Stimulated activated CD4-positive, alpha-beta T cell treated with anti-CD3 and anti-CD28 coated beads, Interleukin-12 subunit alpha, Interleukin-12 subunit beta, amount 100 ng/mL, for 24 hours (primary cell): Measurements from ENCODE around the gene PDE7B.
"Not testable (repeated sequence)": the region's sequence is repeated elsewhere in the genome, so short reads cannot be mapped to it uniquely, and the experiment has no call there.

Source experiments
- DNase-seq, 2 experiments: peaks; one replicate each; pipeline ENCODE4 v3.0.0-alpha.2; 2020; ENCODE audit warnings: low read depth in 2 of 2

Gene PDE7B

DNA sequence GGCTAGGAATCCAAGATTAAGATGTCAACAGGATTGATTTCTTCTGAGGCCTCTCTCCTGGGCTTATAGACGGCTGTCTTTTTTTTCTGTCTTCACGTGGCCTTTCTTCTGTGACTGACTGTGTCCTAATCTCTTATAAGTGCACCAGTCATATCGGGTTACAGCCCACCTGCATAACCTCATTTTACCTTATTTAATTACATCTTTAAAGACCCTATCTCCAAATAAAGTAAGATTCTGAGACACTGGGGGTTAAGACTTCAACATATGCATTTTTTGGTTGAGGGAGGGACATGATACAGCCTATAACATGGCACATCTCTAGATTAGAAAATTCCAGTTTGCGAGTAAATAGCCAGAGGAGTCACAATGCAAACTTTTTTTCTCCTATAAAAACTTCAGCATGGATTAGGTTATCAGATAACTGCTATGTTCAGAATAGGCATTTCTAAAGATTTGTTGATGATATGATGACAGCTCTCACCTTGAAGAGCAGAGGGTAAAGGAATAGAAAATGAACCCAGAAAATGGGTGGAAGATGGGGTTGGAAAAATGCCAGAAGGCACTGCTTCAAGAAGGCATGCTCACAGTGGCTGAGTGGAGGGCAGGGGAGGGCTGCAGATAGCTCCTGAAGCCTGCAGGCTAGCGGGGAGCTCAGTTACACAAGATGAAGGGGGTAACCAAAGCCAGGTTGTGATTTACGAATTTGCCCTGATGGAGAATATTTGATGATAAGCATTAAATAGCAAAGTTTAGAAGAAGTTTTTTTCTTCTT lies 8.7 kb upstream of the PDE7B start:
- no peak for DNase-seq

DNA sequence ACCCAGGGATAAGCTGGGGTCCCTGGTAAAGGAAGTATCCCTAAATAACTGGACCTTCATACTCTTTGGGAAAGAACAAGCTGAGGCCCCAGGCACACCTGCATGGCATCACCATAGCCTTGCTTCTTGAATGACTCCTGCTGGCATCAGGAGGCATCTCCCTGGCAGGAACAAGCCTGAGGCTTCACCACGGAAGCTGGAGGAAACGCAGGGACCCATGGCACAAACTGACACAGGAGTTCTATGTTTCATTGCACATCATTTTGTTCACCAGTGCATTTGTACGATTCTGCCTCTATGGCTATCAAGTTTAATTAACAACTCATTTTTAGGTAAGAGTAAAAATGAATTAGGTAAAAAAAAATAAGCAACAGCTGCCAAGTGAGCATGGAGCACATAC lies 619 bp upstream of the PDE7B start:
- DNase-seq = no peak

DNA sequence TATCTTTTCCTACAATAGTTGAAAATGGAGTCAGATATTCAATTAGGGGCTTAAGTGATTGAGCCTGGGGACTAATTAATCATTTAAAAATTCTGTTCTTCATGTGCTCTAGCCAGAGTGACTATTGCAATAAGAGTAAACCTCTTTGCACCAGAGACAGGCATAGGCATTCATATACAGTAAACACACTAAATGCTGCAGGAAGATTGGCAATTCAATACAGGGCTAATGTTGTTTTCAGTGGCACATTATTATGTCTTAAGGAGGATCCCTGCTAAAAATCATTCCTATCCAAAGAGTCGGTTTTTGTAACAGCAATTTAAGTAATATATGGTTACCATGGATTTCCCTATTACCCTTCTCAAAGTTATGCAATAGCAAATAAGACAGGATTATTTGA lies 1.2 kb downstream of the PDE7B start:
- DNase-seq = no peak

DNA sequence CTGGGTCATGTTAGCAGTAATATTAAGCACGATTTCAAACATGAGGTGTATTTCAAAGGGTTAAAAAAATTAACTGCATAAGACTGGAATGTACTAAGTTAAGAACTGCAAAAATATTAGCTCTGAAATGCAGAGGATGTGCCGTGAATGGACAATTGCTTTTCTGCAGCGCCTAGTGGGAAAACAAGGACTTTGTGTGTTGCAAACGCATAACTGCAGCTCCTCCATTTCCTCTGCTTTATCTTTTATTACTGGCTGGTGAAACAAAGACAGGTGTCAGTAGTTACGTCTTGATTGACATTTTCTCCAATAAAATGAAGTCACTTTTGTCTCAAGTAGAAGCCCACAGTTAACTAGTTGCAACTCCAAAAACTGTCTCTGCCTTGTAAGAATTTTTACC lies 1.7 kb downstream of the PDE7B start:
- DNase-seq = no peak

DNA sequence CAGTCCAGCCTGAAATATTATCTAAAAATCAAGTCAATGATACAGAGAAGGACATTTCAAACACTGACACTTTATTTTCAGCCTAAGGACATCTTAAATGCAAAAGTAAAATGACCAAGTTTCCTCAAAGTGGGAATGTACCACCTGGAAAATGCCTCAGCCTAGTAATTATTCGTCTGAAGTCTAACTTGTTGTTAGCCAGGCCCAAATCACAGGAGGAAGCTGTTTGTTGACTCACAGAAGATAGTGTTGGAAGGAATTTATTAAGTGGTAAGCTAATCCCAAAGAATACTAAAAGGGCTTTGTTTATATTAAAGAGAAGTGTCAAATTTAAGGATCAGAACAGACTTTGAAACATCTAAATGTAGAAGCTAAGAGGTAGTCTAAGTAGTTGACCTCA lies 2.5 kb downstream of the PDE7B start:
- no peak for DNase-seq

DNA sequence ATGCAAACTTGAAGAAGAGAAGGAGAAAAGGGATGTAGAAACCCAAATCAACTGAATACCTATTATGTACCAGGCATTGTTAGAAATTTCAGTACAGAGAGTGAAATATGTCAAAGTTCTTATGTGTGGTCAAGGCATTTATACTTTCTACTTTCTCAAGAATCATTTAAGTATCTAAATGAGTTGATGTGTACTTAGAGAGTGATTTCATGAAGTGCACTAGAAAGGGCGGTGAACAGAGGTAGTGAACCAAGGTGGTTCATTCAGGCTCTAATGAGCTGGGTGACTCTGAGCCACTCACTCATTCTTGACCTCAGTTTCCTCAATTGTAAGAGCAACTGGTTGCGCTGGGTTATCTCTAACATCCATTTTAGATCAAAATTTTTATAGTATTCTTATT lies 3.3 kb downstream of the PDE7B start:
- no peak for DNase-seq

DNA sequence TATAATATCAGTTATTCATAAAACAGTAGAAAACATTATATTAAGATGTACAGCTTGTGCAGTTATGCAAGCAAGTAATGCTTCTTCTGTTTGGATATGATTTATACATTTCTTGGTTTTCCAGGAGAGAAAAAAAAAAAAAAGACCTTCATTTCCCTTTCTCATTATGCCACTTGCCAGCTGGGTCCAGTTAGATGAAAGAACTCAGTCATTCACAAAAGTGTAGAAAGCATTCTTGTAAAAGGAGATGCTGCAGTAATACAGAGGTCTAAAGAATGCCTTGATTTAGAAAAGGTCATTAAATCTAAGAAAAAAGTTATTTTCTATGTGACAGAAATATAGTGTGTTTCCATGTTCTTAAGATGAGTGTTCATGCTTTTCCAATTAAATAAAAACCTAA lies 7.4 kb downstream of the PDE7B start:
- no peak for DNase-seq

DNA sequence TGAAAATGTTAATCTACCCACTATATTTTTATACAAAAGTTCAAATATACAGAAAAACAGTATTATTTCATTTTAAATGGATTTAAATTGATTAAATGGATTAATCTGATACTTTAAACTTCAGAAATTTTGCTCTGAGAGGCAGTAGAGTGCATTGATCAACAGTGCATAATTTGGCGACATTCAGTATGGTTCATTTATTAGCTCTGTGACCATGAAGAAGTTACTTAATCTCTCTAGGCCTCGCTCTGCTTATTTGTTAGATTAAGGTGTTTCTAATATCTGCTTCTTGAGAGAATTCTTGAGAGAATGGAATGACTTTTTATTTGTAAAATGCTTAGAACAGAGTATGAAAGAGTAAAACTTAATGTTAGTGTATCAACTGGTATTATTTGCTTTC lies 8.9 kb downstream of the PDE7B start:
- no peak for DNase-seq

DNA sequence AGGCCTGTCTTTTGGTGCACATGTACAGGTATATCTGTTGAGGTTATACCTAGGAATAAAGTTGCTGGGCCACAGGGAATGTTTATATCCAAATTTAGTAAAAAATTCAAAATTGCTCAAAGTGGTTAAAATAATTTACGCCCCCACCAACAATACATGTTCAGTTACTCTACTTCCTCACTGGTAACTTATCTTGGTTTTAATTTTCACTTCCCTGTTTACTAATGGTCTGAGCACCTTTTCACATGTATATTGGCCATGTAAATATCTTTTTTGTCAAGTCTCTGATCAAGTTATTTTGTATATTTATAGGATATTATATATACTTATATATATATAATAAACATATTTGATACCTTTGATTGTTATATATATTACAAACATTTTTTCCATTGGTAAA lies 9.7 kb downstream of the PDE7B start:
- no peak for DNase-seq

DNA sequence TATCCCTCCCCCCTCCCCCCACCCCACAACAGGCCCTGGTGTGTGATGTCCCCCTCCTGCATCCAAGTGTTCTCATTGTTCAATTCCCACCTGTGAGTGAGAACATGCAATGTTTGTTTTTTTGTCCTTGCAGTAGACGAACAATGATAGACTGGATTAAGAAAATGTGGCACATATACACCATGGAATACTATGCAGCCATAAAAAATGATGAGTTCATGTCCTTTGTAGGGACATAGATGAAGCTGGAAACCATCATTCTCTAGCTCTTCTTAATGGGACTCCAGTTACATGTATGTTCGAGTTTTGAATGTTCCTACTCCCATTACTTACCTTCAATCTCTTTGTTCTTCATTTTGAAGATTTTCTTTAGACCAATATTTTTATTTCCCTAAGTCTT lies 13.4 kb downstream of the PDE7B start:
- not testable (repeated sequence) for DNase-seq

DNA sequence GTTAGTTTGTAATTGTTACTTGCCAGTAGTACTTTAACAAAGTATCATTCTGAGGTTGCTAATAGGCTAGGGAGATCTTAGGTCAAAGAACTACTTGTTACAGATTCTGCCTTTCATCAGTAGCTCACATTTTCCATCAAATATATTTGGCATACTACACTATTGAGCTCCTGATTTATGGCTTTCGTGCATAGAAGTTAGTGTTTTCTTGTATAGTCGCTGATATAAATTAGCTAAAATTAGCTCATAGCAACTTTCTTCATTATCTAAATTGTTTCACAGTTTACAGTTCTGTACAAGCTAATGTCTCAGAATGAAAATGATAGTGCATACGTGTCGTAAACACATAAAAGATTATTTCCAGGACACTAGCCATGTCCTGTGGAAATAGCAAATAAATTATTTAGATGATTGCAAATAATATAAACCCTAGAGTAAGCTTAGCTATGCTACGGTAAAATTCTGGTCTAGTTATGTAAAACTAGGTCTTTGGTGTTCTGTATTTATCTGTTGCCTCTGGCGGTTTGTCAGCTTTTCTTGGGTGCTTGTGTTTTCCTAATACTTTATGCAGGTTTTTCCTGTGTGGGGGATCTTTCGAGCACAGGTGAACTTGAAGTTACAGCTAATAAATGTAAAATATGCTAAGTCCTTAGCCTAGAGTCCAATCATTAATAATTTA lies 15.1 kb downstream of the PDE7B start:
- DNase-seq = no peak

DNA sequence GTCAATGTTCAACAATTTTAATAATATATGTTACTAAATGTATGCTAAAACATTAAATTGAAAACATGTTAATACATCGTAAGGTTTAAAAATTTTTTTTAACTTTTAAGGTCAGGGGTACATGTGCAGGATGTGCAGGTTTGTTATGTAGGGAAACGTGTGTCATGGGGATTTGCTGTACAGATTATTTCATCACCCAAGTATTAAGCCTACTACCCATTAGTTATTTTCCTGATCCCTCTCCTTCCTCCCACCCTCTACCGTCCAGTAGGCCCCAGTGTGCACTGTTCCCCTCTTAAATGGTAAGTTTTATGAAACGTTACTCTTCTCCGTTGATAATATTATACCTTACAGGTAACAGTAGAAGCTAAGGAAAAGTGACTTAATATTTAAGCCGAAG lies 15.8 kb downstream of the PDE7B start:
- no peak for DNase-seq

DNA sequence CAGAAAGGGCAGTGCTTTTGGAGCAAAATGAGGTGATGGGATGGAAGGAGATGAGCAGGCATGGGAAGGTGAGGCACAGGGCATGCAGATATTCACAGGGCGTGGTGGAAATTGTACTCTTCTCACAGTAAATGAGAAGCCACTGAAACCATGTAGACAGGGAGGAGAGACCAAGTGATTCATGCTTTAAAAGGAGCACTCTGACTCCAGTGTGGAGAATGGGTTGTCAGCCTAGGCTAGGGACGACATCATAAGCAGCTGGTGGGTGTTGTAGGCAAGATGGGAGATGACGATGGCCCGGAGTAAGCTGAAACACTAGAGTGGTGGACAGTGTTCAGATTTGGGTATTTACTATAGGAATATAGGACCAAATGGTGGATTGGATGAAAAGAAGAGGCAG lies 18.4 kb downstream of the PDE7B start:
- no peak for DNase-seq

DNA sequence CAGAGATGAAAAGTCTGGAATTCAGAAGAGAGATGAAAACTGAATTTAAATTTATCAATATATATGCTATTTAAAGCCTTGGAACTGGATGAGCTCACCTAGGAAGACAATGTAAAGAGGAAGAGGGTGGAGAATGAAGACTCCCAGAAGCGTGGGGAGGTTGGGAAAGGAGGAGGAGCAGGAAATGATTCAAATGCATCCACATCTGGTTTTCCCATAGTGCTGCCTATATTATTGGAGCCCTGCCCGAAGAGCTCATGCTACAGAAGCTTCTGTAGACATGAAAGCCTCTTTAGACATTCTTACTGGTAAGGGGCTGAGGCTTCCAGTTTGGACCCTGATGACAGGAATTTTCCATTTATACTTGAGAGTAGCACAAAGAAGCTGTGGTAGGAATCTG lies 19.2 kb downstream of the PDE7B start:
- DNase-seq = no peak

DNA sequence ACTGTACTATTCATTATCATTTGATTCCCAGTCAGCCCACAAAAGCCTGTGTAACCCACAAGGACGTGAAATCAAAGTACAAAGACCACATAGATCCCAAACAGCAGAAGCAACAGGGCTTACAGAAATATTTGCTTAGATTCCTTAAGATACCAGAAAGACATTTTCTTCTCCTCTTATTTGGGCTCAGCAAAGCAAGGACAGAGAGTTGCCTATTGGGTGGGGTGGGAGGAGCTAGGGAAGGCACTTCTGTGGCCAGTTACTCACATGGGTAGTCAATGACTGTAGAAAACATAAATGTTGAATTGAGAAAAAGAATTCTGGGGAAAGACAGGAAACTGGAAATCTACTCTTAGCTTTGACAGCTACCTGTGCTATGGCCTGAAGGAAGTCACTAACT lies 19.8 kb downstream of the PDE7B start:
- DNase-seq = no peak

DNA sequence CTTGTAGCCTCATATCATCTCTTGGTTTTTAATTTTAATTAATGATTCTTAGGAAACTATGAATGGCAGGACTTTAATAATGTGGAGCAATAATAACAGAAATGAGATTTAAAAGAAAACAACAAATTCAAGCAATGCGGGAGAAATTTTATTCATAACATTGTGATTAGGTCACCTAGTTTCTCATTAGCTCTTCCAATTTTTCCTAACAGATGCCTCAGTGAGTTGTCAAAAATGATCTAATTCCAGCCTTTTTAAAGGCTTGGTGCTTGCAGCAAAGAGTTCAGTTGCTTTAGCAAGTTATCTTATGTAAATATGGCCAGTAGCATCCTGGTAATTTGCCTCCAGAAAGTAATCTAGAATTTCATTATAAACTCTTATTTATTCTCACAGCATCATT lies 20.4 kb downstream of the PDE7B start:
- DNase-seq = no peak

DNA sequence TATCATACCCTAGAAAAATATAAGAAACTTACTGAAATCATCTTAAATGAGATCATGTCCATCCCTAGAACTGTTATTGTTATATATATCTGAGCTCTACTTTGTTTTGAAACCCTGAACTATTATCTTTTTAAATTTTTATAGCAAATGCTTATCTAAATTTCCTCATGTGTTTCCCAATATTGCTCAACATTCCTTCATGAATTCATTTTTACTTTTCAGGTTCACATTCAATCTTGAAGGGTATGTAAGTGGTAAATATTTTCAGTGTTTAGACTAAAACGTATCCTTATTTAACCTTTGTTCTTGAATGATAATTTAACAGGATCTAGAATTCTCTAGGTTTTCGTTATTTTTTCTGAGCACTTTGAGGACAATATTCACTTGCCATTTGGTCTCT lies 23.9 kb downstream of the PDE7B start:
- no peak for DNase-seq

DNA sequence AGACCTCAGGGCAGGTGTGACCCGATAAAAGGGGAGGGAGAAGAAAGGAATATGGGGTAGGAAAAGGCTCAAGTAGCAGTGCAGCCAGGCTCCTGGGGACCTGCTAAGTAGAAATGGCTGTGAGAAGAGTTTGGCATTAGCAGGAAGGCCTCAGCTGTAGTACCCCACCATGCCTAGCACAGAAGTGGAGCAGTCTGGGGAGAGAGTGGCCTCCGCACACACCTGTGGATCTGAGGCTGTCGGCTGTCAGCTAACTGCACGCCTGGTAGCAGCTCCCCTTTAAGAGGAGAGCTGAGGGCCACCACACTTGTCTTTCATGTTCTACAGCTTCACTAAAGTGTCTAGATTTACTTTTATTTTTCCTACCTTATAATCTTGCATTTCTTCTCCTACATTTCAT lies 24.6 kb downstream of the PDE7B start:
- no peak for DNase-seq

DNA sequence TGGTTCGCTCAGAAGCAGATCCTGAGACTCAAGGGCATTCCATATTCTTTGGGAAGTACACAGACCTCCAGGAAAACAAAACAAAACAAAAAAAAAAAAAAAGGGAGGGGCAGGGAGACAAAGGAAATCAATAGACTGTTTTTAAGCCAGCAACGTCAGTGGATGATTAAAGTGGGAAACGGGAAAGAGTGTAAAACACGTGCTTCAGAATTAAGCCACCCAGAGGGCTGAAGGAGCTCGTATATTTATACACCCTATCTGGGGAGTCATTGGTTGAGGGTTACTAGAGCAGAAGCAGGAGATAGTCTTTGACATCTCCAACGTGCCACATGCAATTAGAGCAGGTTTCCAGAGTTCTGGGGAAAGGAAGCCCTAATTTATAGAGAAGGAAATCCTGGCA lies 26.2 kb downstream of the PDE7B start:
- no peak for DNase-seq

DNA sequence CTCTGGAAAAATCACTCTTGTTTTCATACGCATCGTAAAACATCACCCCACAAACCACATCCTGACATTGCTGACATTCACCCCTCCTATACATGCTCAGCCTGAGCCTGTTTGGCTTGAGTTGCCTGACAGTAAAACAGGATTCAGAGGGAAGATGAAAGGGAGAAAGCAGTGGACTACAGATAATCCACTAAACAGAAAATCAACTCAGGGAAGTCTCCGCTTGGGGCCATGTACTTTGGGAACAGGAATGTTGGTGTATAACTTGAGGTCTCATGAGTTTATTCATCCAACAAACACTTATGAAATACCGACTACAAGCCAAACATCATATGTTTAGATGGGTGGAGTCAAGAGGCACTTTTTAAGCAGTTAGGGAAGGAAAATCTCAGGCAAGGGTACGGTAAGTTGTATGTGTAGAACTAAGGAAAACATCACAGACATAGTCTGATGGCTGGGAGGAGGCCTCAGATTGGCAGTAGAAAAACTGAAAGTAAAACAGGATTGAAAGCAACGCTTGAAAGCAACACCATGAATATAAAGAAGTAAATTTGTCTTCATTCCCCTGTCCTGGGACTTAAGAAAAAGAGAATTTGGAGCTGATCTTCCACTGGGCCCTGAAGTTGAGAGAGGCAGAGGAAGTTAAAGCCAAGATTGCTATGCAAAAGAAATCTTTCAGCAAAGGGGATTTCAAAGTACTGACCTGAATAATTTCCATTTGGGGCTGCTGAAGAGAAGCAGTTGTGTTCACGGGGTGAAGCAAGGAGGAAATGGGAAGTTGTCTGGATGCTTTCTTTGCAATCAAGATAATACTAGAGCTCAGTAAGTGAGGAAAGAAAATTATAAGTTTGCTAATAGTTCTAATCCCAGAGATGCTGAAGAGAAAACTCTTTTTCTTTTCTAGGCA lies 28.8 kb downstream of the PDE7B start:
- peak; percentile 4 to 26 for DNase-seq

DNA sequence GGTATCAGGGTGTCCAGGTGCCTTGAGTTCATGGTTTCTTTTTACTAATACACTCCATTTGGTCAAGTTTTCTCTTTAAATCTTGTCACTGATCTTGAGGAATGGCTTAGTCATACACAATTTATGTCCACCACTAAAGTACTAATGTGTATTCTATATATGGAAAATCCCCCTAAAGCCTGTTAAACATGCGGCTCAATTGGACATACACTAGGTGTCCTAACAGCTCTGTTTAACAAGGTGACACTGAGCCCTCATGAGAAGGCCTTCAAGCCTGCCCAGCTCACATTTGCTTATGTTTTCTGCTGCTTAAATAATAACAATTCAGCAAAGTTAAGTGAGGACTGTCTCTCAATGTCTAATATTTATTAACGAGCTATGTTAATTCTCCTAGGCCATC lies 31.5 kb downstream of the PDE7B start:
- DNase-seq = no peak

DNA sequence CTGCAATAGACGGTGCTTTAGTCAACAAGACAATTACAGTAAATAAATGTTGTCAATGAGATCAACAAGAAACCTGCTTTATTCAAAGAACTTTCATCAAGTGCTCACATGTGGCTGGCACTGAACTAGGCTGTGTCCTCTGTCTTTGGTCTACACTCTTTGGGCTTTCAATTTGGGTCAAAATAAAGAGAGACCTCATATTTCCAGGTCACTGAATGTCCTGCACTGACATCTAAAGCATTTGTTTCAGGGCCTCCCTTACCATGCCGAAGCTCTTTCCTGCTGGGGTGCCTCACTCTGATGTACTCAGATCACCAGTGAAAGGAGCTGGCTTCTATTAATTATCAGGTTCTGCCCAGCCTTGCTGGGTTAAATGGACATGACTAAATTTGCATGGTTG lies 32.0 kb downstream of the PDE7B start:
- no peak for DNase-seq

DNA sequence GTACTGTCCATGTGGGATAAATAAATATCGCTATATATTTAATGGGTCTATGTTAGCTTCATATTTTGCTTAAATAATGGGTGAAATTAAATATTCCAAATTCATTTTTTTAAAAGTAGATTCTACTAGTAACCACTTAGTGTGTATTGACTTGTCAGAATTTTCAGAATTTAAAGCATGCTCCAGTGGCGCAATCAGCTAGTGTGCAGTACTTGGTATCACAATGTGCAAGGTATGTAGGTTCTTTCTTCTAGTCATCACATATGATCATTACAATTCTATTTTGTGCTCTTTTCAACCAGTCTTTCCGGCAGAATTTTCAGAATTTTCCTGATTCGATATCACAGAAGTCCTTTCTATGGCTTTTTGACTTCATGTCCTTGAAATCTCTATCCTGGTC lies 32.6 kb downstream of the PDE7B start:
- no peak for DNase-seq
